Cardiac atrium fibroblast (primary cell): ENCODE measurements around the gene GFAP. TPM values are rescaled to one million over a fixed set of nuclear protein-coding genes. Genes with fewer than 3 reads are reported as not detected.

Experiments
- total RNA-seq: library from RNA; depleted of rRNA; stranded (reverse); fragments of >200 nt; gene quantifications from 2 replicates; pipeline ENCODE4 v1.2.3, GENCODE V29; 2015

The GFAP gene
- not detected in 2 replicates for total RNA-seq

DNA sequence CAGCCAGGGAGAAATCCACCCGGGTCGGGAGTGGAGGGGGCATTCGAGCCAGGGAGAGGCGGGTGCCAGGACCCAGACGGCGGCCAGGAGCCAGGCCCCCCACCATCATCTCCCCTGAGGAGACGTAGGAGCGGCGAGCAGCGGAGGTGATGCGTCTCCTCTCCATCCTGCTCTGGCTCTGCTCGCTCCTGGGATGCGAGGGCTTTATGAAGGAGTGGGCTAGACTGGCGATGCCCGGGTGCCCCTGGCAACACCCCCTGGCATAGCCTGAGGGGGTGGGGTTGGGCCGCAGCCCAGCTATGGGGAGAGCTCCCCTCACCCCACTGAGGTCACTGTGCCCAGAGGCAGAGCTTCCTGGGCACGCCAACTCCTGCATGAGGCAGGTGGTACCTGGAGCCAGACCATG is at the start of gene GFAP:
Gene GFAP (minus strand): TSS at position 180 of the 406 bp plus-strand sequence. CDS start 14 bp downstream, at position 166.

DNA sequence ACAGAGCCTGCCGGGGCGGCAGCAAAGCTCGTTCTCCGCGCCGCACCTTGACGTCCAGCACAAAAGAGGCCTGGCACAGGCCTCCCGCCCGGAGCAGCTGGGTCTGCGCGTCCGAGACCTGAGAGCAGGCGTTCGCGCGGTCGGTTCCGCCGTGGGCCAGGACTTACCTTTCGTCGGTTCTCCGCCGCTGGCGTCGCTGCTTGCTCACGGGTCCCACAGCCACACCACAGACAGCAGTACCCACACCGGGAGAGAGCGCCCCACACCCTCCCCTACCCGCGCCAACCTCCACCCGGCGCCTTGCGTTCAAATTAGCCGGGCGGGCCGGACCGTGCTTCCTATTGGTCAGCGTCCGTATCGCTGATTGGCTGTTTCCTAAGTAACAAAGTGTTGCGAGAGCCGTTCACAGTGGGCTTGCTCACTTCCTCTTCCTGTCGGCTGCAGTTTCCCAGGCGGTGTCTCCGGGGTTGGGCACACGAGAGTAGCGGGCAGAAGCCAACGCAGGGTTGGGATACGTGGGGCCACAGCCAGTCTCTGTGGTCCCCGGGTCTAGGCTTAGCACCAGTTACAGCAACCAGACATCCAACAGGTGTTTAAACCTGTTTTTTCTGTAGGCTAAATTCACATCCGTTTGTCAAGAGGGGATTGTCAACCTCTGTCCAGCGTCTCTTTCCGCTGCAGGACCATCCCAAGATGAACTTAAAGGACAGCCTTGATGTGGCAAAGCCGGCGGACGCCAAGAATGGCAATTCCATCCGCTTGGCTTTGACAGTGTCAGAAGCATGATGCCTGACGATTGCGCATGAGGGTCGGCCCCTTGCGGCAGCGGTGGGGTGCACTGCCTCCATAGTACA is 32.4 kb upstream of the GFAP start, which contains the start of gene KIF18B:
Gene KIF18B (minus strand): TSS at position 313 of the 854 bp plus-strand sequence. CDS start 11,429 bp downstream, outside the sequence.

DNA sequence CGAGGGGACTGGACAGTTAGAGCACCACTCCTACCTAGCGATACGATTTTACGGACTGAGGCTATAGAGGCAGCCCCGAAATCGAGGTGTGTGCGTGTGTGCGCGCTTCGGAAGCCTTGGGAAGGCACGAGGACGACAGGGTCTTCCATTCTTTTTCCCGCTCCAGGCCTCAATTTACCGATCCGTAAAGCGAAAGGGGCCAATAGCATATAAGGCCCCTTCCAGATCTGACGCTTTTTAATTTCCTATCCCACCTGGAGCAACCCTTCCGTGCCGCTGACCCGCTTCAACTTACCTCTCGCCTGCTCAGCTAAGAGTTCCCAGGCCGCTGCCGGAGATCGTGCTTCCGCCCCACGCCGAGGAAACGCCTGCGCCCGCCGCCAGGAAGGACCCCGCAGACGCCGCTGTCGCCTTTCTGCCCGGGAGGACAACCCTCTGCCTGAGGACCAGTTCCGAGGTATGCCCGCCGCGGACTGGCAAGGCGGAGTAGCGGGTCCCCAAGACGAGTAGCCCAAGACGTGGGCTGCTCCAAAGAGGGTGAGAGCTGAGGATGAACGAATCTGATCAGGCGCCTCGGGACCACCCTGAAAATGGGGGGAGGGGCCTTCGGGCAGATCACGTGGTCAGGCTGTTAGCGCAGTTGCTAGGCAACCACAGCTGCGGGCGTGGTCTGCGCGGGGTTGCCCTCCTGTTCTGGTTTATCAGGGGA is 16.1 kb downstream of the GFAP start, which contains the start of gene EFTUD2:
Gene EFTUD2 (minus strand): TSS at position 372 of the 709 bp plus-strand sequence. CDS start 4,924 bp downstream, outside the sequence.

Other genes with a start within 250 kb of the GFAP start
- 16.4 and 22.8 TPM in 2 replicates for gene CCDC43, start 225.7 kb downstream of the GFAP start, total RNA-seq
- 4.2 and 4.4 TPM in 2 replicates for gene DBF4B, start 206.8 kb downstream of the GFAP start, total RNA-seq
- 1.5 and 2.2 TPM in 2 replicates for gene ADAM11, start 156.5 kb downstream of the GFAP start, total RNA-seq
- 4.7 and 5.3 TPM in 2 replicates for gene GJC1, start 85.2 kb downstream of the GFAP start, total RNA-seq
- gene HIGD1B, start 67.6 kb downstream of the GFAP start, total RNA-seq = not detected in 2 replicates
- gene EFTUD2, start 16.1 kb downstream of the GFAP start, total RNA-seq = 43.3 and 43.9 TPM in 2 replicates
- 4.2 and 5.2 TPM in 2 replicates for gene KIF18B, start 32.3 kb upstream of the GFAP start, total RNA-seq
- 1.5 TPM in 1 of 2 replicates, not detected in the other for gene C1QL1, start 52.8 kb upstream of the GFAP start, total RNA-seq
- gene DCAKD, start 136.1 kb upstream of the GFAP start, total RNA-seq = 24.9 and 27.1 TPM in 2 replicates
- 59.3 and 75.5 TPM in 2 replicates for gene NMT1, start 145.8 kb upstream of the GFAP start, total RNA-seq
- 33.5 and 63.2 TPM in 2 replicates for gene PLCD3, start 217.0 kb upstream of the GFAP start, total RNA-seq
- 0.72 and 10.7 TPM in 2 replicates for gene ACBD4, start 220.2 kb upstream of the GFAP start, total RNA-seq
- gene HEXIM1, start 233.0 kb upstream of the GFAP start, total RNA-seq = 17.3 and 20.9 TPM in 2 replicates
- gene HEXIM2, start 246.4 kb upstream of the GFAP start, total RNA-seq = 2.2 and 10.0 TPM in 2 replicates